DOHH2 (cell line): ENCODE data around the gene SPAG16.

Experiments used
- EZH2phosphoT487 ChIP-seq: fragments of 200-600 bp; sonication (generic); IDR thresholded peaks from 2 replicates; pipeline ENCODE4 v1.6.1; 2017; ENCODE audit warnings: borderline replicate concordance, mild to moderate bottlenecking, antibody characterized with exemption, low read length, moderate library complexity, mixed read lengths
- TF ChIP-seq, protein P1 (sequence below): fragments of 200-600 bp; sonication (generic); IDR thresholded peaks from one replicate; pipeline ENCODE4 v1.5.1; 2014; ENCODE audit warnings: antibody characterized with exemption, mild to moderate bottlenecking, low read depth, low read length; ENCODE audit not compliant: poor library complexity, severe bottlenecking

DNA sequence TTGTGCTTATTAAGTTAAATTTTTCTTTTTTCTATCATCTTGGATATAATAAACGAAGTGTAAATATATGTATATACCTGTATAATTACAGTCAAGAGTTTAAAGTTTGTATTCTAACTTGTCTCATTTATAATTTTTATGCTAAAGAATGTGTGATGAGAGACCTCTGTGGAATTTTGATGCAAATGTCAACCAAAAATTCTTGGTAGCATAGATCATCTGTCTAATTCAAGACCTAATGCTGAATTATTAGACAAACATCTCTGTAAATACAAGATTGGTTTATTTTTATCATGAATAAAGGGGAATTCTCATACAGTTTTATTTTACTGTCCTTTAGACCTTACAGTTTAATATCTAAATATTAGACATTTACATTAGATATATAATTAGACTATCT is 977.4 kb downstream of the SPAG16 start:
- TF ChIP-seq, protein P1, sequence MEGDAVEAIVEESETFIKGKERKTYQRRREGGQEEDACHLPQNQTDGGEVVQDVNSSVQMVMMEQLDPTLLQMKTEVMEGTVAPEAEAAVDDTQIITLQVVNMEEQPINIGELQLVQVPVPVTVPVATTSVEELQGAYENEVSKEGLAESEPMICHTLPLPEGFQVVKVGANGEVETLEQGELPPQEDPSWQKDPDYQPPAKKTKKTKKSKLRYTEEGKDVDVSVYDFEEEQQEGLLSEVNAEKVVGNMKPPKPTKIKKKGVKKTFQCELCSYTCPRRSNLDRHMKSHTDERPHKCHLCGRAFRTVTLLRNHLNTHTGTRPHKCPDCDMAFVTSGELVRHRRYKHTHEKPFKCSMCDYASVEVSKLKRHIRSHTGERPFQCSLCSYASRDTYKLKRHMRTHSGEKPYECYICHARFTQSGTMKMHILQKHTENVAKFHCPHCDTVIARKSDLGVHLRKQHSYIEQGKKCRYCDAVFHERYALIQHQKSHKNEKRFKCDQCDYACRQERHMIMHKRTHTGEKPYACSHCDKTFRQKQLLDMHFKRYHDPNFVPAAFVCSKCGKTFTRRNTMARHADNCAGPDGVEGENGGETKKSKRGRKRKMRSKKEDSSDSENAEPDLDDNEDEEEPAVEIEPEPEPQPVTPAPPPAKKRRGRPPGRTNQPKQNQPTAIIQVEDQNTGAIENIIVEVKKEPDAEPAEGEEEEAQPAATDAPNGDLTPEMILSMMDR, result no peak
- no peak for TF ChIP-seq EZH2phosphoT487
